HepG2 (cell line): ENCODE measurements around the gene FHIT. TPM values are rescaled to one million over a fixed set of nuclear protein-coding genes. Genes with fewer than 3 reads are reported as not detected.

Experiments used
- ATAC-seq: fragments of 200-7000 bp; cut with Tn5 transposase; 3 replicates; pipeline ENCODE4 v1.9.1; 2020; ENCODE audit warnings: mild to moderate bottlenecking, moderate library complexity
- BruUV-seq: library from RNA; stranded (reverse); fragments of 400-500 nt; replicated peaks from 2 replicates; lab custom pipeline; 2021; lab: Mats Ljungman, UMichigan
- CTCF ChIA-PET: fragments of 300-600 bp; formaldehyde crosslinking; extraction: SDS; loops from one replicate; lab custom pipeline; 2021; ENCODE audit warnings: low total read pairs, inconsistent platforms, low intra/inter-chr PET ratio; lab: Yijun Ruan, JAX
- POLR2A ChIA-PET: fragments of 350-600 bp; sonication (Branson Sonifier 250); formaldehyde crosslinking; loops from one replicate; lab custom pipeline; 2020; ENCODE audit warnings: antibody characterized with exemption, inconsistent platforms; lab: Yijun Ruan, JAX
- DNase-seq: peaks from one replicate; pipeline ENCODE4 v3.0.0-alpha.2; 2015; ENCODE audit warnings: low spot score
- FAIRE-seq: peaks from 3 replicates; lab custom pipeline; 2011; peaks lifted over from hg19 to GRCh38; lab: Jason Lieb, UNC
- H2AFZ ChIP-seq: one replicate; pipeline ENCODE4 v1.6.1; 2011; ENCODE audit warnings: low read length, inconsistent platforms
- H3K27ac ChIP-seq: fragments of 300-600 bp; 3 replicates; pipeline ENCODE4 v1.8.0; 2011; ENCODE audit warnings: mixed run types, mild to moderate bottlenecking, mixed read lengths, low read length, inconsistent platforms; ENCODE audit not compliant: insufficient read depth; ENCODE audit errors: extremely low read length
- H3K27me3 ChIP-seq, 2 experiments: fragments of 200-600 bp in 1 of 2; 2 replicates in 1 of 2; 3 replicates in 1 of 2; pipeline versions ENCODE4 v1.6.0 to v1.8.0; 2011; ENCODE audit warnings: low read length in 2 of 2, mild to moderate bottlenecking in 2 of 2, moderate library complexity in 2 of 2, inconsistent platforms in 1 of 2; ENCODE audit not compliant: insufficient read depth in 2 of 2, control insufficient read depth in 1 of 2
- H3K36me3 ChIP-seq, 2 experiments: fragments of 200-600 bp in 1 of 2; replicated peaks in 1 of 2; 2 replicates in 1 of 2; 3 replicates in 1 of 2; pipeline versions ENCODE4 v1.5.1 to v1.8.0; 2011; ENCODE audit warnings: low read length in 2 of 2, inconsistent platforms in 1 of 2; ENCODE audit not compliant: insufficient read depth in 2 of 2, control insufficient read depth in 1 of 2
- H3K4me1 ChIP-seq: 2 replicates; pipeline ENCODE4 v1.5.1; 2012; ENCODE audit warnings: low read length, inconsistent platforms; ENCODE audit not compliant: insufficient read depth
- H3K4me2 ChIP-seq: 2 replicates; pipeline ENCODE4 v1.6.0; 2011; ENCODE audit warnings: low read depth, low read length, inconsistent platforms
- H3K4me3 ChIP-seq, 3 experiments: fragments of 200-600 bp in 1 of 3; sonication (generic), shearing (Covaris generic) in 1 of 3; replicated peaks in 1 of 3; 2 replicates each; pipeline ENCODE4 v1.5.1; 2011 to 2016; ENCODE audit warnings: low read length in 3 of 3, inconsistent platforms in 2 of 3, low read depth in 2 of 3, mild to moderate bottlenecking in 2 of 3, control low read depth in 1 of 3, mixed read lengths in 1 of 3; ENCODE audit not compliant: insufficient read depth in 1 of 3
- H3K79me2 ChIP-seq: one replicate; pipeline ENCODE4 v1.6.1; 2011; ENCODE audit warnings: low read length, inconsistent platforms; ENCODE audit not compliant: insufficient read depth
- H3K9ac ChIP-seq: 2 replicates; pipeline ENCODE4 v1.6.0; 2011; ENCODE audit warnings: mild to moderate bottlenecking, low read depth, low read length, inconsistent platforms; ENCODE audit not compliant: insufficient read depth
- H3K9me3 ChIP-seq: 2 replicates; pipeline ENCODE4 v1.5.1; 2012; ENCODE audit warnings: mild to moderate bottlenecking, low read length
- H4K20me1 ChIP-seq: 2 replicates; pipeline ENCODE4 v1.6.0; 2011; ENCODE audit warnings: inconsistent platforms, mild to moderate bottlenecking, low read length, moderate library complexity; ENCODE audit not compliant: insufficient read depth
- CHCHD3 ChIP-seq: sonication (generic); formaldehyde crosslinking; IDR thresholded peaks from 2 replicates; pipeline ENCODE4 v1.8.0; 2022; ENCODE audit warnings: mild to moderate bottlenecking, missing genetic modification reagents, moderate library complexity
- HCFC1 ChIP-seq: fragments of 150-350 bp; IDR thresholded peaks from 2 replicates; pipeline ENCODE4 v1.6.1; 2014; ENCODE audit warnings: low read depth, low read length
- SAP130 ChIP-seq: IDR thresholded peaks from 2 replicates; pipeline ENCODE4 v1.6.1; 2016; ENCODE audit warnings: low read depth
- SMYD3 ChIP-seq: sonication (generic); formaldehyde crosslinking; IDR thresholded peaks from 2 replicates; pipeline ENCODE4 v1.8.1; 2023; ENCODE audit warnings: mild to moderate bottlenecking, missing genetic modification reagents
- SRSF1 ChIP-seq: fragments of 200-400 bp; formaldehyde crosslinking; optimal IDR thresholded peaks from 2 replicates; pipeline ENCODE3; 2017; ENCODE audit warnings: mild to moderate bottlenecking, low read depth, low read length, moderate library complexity
- ZNF432 ChIP-seq: sonication (generic); formaldehyde crosslinking; IDR thresholded peaks from 2 replicates; pipeline ENCODE4 v1.5.0; 2020; ENCODE audit warnings: missing genetic modification reagents, mild to moderate bottlenecking, borderline replicate concordance
- WGBS: methylation state at CpG from one replicate; pipeline ENCODE4 v1.1.6; 2017; ENCODE audit warnings: low lambda C conversion rate; 5-methylcytosine and 5-hydroxymethylcytosine counted together
- in situ Hi-C: cut with HindIII; loops from 2 replicates; pipeline ENCODE4 v1.10.0; 2017; ENCODE audit warnings: low pct_unique_long_range_greater_than_20kb; ENCODE audit not compliant: extremely low pct_ligation_motif_present
- intact Hi-C: fragments of 100-400 bp; cut with micrococcal nuclease; formaldehyde crosslinking; loops from one replicate; pipeline ENCODE4 v1.10.0; 2022; ENCODE audit not compliant: unreplicated experiment
- polyA plus RNA-seq, 8 experiments: library from polyadenylated mRNA; depleted of rRNA in 3 of 8; stranded (reverse) in 7 of 8; unstranded in 1 of 8; fragments of >200 nt; fragmentation: Illumina TruSeq in 4 of 8; extraction: Trizol in 4 of 8; gene quantifications; 2 replicates each; pipeline versions ENCODE4 v1.2.1 to v1.2.3, GENCODE V29; 2011 to 2016; ENCODE audit warnings: low read depth in 4 of 8, missing spikeins in 1 of 8, mixed read lengths in 1 of 8; ENCODE audit not compliant: insufficient read depth in 1 of 8
- total RNA-seq, 5 experiments: library from RNA; depleted of rRNA; stranded (reverse); fragments of >200 nt; fragmentation: Illumina TruSeq; extraction: Trizol; gene quantifications; 2 replicates each; pipeline ENCODE4 v1.2.3, GENCODE V29; 2016; ENCODE audit warnings: low read depth in 1 of 5

The FHIT gene
- total and polyA plus RNA-seq, 2 of the 13 experiments (the other 11 are each of a cell fraction or from before 2014, with no cell fraction given): 4.0 to 4.6 TPM

DNA sequence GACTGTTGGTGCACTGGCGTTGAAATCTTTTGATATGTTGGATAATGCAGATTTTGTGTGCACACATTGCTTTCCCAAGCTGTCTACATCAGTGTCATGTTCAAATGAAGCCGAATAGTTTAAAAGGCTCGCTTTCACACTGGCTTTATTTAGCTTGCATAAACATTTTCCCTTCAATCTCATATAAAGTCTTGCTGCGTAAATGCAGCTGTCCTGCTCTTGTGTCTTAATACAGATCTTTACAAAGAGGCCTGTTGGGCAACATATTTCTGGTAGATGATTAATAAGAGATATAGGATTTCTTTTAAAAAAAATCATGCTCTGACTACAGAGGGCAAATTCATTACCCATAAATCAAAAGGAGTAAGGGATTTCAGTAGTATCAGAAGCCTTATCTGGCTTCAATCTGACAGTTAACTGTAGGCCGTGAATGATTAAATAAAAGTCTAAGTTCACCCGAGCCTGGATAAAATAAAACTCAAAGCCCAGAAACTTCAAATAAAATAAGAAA lies 937.2 kb downstream of the FHIT start:
- DNase-seq (no peak), FAIRE-seq (no peak), ATAC-seq (no peak)
- intact Hi-C loops: no loop called here
- ChIA-PET POLR2A (no interaction called here), CTCF (no interaction called here)
- Histone ChIP-seq H3K79me2 (no peaks in the 10 kb centered on the region), H3K9me3 (no peaks in the 10 kb centered on the region), H2AFZ (no peak overlapping the region), H3K9ac (no peak overlapping the region), H4K20me1 (no peaks in the 10 kb centered on the region), H3K4me3 (no peak overlapping the region), H3K27ac (no peak overlapping the region), H3K4me2 (no peak overlapping the region), H3K27me3 (no peaks in the 10 kb centered on the region), H3K4me1 (no peaks in the 10 kb centered on the region), H3K36me3 (no peaks in the 10 kb centered on the region)
- no TSS peak for BruUV-seq
- in situ Hi-C loops: no loop called here
- no peak for TF ChIP-seq SAP130 (CRISPR knock-in tag)
- no peak for TF ChIP-seq SRSF1
- 21% methylated on average over 6 of the region's 6 CpGs for whole genome bisulfite sequencing

DNA sequence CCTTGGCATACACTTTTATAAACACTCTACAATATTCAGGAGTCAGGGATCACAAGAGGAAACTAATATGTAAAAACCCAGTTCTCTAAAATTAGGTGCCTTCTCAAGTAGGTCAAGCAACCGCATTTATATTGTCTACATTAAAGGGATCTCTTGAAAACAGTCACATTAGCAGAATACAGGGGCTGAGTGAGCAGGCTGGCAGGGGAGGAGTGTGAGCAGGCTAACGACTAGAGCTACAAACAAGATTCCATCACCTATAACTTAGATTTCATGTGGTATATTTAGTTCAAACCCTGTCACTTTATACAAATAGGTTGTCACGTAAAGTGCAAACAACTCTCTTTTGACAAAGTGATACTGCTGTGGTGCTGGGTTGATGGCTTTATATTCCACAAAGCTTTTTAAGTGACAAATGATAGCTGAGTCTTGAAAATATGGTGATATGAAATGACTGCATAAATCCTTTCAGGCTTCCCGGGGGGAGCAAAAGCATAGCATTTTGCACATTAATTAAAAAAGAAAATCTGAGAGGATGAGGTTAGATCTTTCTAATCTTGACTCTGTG lies 937.9 kb downstream of the FHIT start:
- H3K4me2 ChIP-seq: no peak overlapping the region
- no peaks in the 10 kb centered on the region for H3K9me3 ChIP-seq
- no peak overlapping the region for H3K27ac ChIP-seq
- no peak for TF ChIP-seq CHCHD3 (CRISPR knock-in tag)
- TF ChIP-seq SMYD3 (CRISPR knock-in tag): no peak
- TF ChIP-seq HCFC1: no peak
- no peak for TF ChIP-seq ZNF432
- TF ChIP-seq, all 625 proteins: peak for 0
- ChIA-PET CTCF (no interaction called here), POLR2A (no interaction called here)
- Histone ChIP-seq H4K20me1 (no peaks in the 10 kb centered on the region), H3K4me3 (no peak overlapping the region), H3K27me3 (no peaks in the 10 kb centered on the region), H2AFZ (no peak overlapping the region), H3K79me2 (no peaks in the 10 kb centered on the region), H3K36me3 (no peaks in the 10 kb centered on the region), H3K9ac (no peak overlapping the region), H3K4me1 (no peaks in the 10 kb centered on the region)
- no peak for DNase-seq
- intact Hi-C loops: no loop called here
- BruUV-seq: no TSS peak
- no peak for ATAC-seq
- in situ Hi-C loops: no loop called here
- 27% methylated on average over 4 of the region's 4 CpGs for WGBS
- no peak for FAIRE-seq
